Hepatocyte (in vitro differentiated cells): ENCODE measurements around the gene SLC22A13.

Source experiments
- EZH2phosphoT487 ChIP-seq: fragments of 200-600 bp; sonication (generic); IDR thresholded peaks from one replicate; pipeline ENCODE4 v1.6.1; 2018; ENCODE audit warnings: antibody characterized with exemption, mild to moderate bottlenecking, low read depth, moderate library complexity; ENCODE audit not compliant: unreplicated experiment, severe bottlenecking
- TF ChIP-seq, protein P1 (sequence below): fragments of 200-600 bp; sonication (generic); IDR thresholded peaks from 2 replicates; pipeline ENCODE4 v1.5.1; 2016; ENCODE audit warnings: antibody characterized with exemption, mild to moderate bottlenecking; ENCODE audit not compliant: poor library complexity

DNA sequence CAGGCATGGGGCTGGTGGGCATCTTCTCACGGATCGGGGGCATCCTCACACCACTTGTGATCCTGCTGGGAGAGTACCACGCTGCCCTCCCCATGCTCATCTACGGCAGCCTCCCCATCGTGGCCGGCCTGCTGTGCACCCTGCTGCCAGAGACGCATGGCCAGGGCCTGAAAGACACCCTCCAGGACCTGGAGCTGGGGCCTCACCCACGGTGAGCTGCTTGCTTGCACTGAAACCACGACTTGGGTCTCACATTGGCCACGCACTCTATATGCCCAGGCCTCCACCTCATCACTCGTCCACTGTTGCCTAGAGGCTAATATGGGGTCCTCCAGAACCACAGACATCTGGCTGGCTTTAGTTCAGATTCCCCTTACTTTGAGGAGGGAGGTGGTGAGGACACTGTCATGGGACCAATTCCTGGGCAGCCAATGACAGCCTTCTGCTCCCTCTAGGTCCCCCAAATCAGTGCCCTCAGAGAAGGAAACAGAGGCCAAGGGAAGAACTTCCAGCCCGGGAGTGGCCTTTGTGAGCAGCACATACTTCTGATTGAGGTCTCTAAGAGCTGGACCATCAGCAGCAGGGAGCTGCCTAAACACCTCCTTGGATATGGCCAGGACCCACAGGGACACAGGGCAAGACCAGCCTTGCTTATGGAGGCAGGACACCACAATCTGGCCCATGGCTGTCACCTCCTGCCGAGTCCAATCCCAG is 11.5 kb downstream of the SLC22A13 start:
- TF ChIP-seq, protein P1, sequence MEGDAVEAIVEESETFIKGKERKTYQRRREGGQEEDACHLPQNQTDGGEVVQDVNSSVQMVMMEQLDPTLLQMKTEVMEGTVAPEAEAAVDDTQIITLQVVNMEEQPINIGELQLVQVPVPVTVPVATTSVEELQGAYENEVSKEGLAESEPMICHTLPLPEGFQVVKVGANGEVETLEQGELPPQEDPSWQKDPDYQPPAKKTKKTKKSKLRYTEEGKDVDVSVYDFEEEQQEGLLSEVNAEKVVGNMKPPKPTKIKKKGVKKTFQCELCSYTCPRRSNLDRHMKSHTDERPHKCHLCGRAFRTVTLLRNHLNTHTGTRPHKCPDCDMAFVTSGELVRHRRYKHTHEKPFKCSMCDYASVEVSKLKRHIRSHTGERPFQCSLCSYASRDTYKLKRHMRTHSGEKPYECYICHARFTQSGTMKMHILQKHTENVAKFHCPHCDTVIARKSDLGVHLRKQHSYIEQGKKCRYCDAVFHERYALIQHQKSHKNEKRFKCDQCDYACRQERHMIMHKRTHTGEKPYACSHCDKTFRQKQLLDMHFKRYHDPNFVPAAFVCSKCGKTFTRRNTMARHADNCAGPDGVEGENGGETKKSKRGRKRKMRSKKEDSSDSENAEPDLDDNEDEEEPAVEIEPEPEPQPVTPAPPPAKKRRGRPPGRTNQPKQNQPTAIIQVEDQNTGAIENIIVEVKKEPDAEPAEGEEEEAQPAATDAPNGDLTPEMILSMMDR, result no peak
- TF ChIP-seq EZH2phosphoT487, result no peak
